GM18519 (cell line): ENCODE results near the gene CDK5RAP1.

Experiments used
- ATAC-seq: cut with Tn5 transposase; IDR thresholded peaks from one replicate; pipeline ENCODE4 v1.9.1; 2021; ENCODE audit warnings: mild to moderate bottlenecking, moderate library complexity; ENCODE audit not compliant: unreplicated experiment, low FRiP score

Gene CDK5RAP1

GRCh38 chr20:33309631-33310030 is 91.7 kb downstream of the CDK5RAP1 start:
- no peak for ATAC-seq
